GM10248 (cell line): Measurements from ENCODE around the gene ZNF260.
"Not testable (repeated sequence)": the region's sequence is repeated elsewhere in the genome, so short reads cannot be mapped to it uniquely, and the experiment has no call there.

ENCODE experiments used
- CTCF ChIA-PET: fragments of 300-600 bp; sonication (Branson Sonifier 250); formaldehyde crosslinking; extraction: SDS; loops from one replicate; lab custom pipeline; 2021; ENCODE audit warnings: antibody characterized with exemption; lab: Yijun Ruan, JAX
- POLR2A ChIA-PET: fragments of 350-650 bp; sonication (Branson Sonifier 250); formaldehyde crosslinking; extraction: SDS; loops from one replicate; lab custom pipeline; 2020; ENCODE audit warnings: antibody characterized with exemption; lab: Yijun Ruan, JAX
- DNase-seq: peaks from one replicate; pipeline ENCODE4 v3.0.0; 2012; ENCODE audit errors: extremely low spot score
- TF ChIP-seq, protein P1 (sequence below): IDR thresholded peaks from 2 replicates; pipeline ENCODE4 v1.5.1; 2012; ENCODE audit warnings: mild to moderate bottlenecking, low read depth; ENCODE audit errors: extremely low read depth, missing control alignments, control extremely low read depth

ZNF260 gene

GRCh38 chr19:36492689-36493453 is 35.2 kb downstream of the ZNF260 start:
- DNase-seq, POLR2A ChIA-PET: not testable (repeated sequence)
- CTCF ChIA-PET: interaction anchor here (1.2 to 1.5 kb wide), 2 partner anchors 13 to 365 kb away, joined by 3 read pairs; no protein-coding TSS in a partner anchor
- TF ChIP-seq, protein P1, sequence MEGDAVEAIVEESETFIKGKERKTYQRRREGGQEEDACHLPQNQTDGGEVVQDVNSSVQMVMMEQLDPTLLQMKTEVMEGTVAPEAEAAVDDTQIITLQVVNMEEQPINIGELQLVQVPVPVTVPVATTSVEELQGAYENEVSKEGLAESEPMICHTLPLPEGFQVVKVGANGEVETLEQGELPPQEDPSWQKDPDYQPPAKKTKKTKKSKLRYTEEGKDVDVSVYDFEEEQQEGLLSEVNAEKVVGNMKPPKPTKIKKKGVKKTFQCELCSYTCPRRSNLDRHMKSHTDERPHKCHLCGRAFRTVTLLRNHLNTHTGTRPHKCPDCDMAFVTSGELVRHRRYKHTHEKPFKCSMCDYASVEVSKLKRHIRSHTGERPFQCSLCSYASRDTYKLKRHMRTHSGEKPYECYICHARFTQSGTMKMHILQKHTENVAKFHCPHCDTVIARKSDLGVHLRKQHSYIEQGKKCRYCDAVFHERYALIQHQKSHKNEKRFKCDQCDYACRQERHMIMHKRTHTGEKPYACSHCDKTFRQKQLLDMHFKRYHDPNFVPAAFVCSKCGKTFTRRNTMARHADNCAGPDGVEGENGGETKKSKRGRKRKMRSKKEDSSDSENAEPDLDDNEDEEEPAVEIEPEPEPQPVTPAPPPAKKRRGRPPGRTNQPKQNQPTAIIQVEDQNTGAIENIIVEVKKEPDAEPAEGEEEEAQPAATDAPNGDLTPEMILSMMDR: peak; percentile 73

DNA sequence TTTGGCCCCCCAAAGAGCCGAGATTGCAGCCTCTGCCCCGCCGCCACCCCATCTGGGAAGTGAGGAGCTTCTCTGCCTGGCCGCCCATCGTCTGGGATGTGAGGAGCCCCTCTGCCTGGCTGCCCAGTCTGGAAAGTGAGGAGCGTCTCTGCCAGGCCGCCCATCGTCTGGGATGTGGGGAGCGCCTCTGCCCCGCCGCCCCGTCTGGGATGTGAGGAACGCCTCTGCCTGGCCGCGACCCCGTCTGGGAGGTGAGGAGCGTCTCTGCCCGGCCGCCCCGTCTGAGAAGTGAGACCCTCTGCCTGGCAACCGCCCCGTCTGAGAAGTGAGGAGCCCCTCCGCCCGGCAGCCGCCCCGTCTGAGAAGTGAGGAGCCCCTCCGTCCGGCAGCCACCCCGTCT is 37.2 kb downstream of the ZNF260 start:
- CTCF ChIA-PET, DNase-seq, POLR2A ChIA-PET: not testable (repeated sequence)

- DNase-seq: peak; percentile 79
- TF ChIP-seq, protein P1: no peak
- CTCF ChIA-PET: interaction anchor here (1.3 kb wide), 1 partner anchor 80 kb away, joined by 3 read pairs; no protein-coding TSS in a partner anchor
Measured at GRCh38 chr19:36489920-36490415, 38.1 kb downstream of the ZNF260 start.

DNA sequence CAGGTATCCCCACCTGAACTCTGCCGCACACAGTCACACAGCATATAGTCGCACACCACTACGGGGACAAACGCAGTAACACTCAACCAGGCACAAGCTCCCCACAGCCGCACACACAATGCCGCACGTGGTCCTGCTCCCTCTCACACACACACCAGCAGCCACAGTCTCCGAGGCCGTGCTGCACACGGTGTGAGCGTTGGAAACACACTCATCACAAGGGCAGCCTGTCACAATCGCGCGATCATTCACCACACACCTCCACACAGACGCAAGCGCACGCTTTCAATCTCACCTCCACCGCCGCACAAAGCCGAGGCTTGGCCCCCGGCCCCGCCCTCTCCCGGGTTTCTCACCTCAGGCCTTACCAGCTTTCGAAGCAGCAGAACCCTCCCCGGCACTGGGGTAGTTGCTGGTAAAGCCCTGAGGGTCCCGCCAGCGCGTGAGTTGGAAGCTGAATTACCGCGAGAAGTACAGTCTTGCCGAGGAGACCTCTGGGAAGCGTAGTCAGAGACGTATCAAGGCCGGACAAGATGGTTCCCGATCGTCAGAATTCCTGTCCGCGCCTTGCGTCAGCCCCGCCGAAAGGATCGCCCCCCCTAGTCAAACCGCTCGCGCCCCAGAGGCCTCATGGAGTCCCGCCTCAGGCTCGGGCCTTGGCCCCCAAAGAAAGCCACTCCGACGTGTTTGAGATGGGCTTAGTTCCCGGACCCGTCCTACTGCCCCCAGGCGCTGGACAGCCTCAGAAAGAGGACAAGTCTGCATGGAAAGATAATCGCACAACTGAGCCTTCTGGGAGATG is 38.8 kb downstream of the ZNF260 start, which contains the start of gene ZNF566:
Gene ZNF566, minus strand, starts transcription at position 444 of the 802 bp plus-strand sequence. CDS start 13,004 bp downstream, outside the sequence.
- POLR2A ChIA-PET: interaction anchor here (0.5 kb wide), 1 partner anchor 103 kb away, joined by 3 read pairs; no protein-coding TSS in a partner anchor

More at GRCh38 chr19:36489920-36490415, 38.1 kb downstream of the ZNF260 start:
- POLR2A ChIA-PET: interaction anchor here (0.5 kb wide), 1 partner anchor 103 kb away, joined by 3 read pairs; no protein-coding TSS in a partner anchor

GRCh38 chr19:36488846-36489117 is 39.3 kb downstream of the ZNF260 start:
- DNase-seq: peak; percentile 42
- CTCF ChIA-PET: interaction anchor here (1.3 kb wide), 1 partner anchor 81 kb away, joined by 3 read pairs; no protein-coding TSS in a partner anchor
- POLR2A ChIA-PET: no interaction called here
- TF ChIP-seq, protein P1: peak; percentile 13

More for the DNA sequence above, 38.8 kb downstream of the ZNF260 start, which contains the start of gene ZNF566:
- CTCF ChIA-PET: interaction anchor here (1.3 kb wide), 1 partner anchor 81 kb away, joined by 3 read pairs; no protein-coding TSS in a partner anchor
- TF ChIP-seq, protein P1: no peak
- DNase-seq: peak; percentile 95

GRCh38 chr19:36488118-36488845 is 39.8 kb downstream of the ZNF260 start:
- ChIA-PET CTCF (interaction anchor here (0.9 kb wide), 1 partner anchor 9 kb away, joined by 3 read pairs; no protein-coding TSS in a partner anchor), POLR2A (no interaction called here)
- DNase-seq: no peak
- TF ChIP-seq, protein P1: no peak
